Neural progenitor cell (in vitro differentiated cells): ENCODE measurements around the gene ANKFY1.

ENCODE experiments used
- CTCF ChIP-seq: fragments of 200-600 bp; sonication (generic); IDR thresholded peaks from 2 replicates; pipeline ENCODE4 v1.5.1; 2017; ENCODE audit warnings: antibody characterized with exemption, mild to moderate bottlenecking
- EZH2 ChIP-seq: fragments of 200-600 bp; sonication (generic); IDR thresholded peaks from 2 replicates; pipeline ENCODE4 v1.6.1; 2017; ENCODE audit warnings: antibody characterized with exemption, mild to moderate bottlenecking, moderate library complexity
- EZH2phosphoT487 ChIP-seq: fragments of 200-600 bp; sonication (generic); IDR thresholded peaks from 2 replicates; pipeline ENCODE4 v1.6.1; 2017; ENCODE audit warnings: antibody characterized with exemption

GRCh38 chr17:4182043-4182442 is 81.7 kb downstream of the ANKFY1 start:
- no peak for TF ChIP-seq CTCF
- TF ChIP-seq EZH2 = no peak
- TF ChIP-seq EZH2phosphoT487 = no peak
